GM12891 (cell line): ENCODE measurements around the gene CFAP61.

ENCODE experiments used
- DNase-seq: peaks from one replicate; pipeline ENCODE4 v3.0.0; 2011; ENCODE audit warnings: low spot score; ENCODE audit not compliant: insufficient read length
- FAIRE-seq: peaks from 2 replicates; lab custom pipeline; 2011; peaks lifted over from hg19 to GRCh38; lab: Jason Lieb, UNC
- PAX5 ChIP-seq: IDR thresholded peaks from 2 replicates; pipeline ENCODE4 v1.6.1; 2011; ENCODE audit warnings: low read length, moderate library complexity, mild to moderate bottlenecking; ENCODE audit not compliant: insufficient read depth, severe bottlenecking
- POLR2A ChIP-seq: IDR thresholded peaks from 2 replicates; pipeline ENCODE4 v1.6.1; 2011; ENCODE audit warnings: low read depth, low read length, control low read depth
- POLR2AphosphoS5 ChIP-seq: IDR thresholded peaks from 2 replicates; pipeline ENCODE4 v1.6.1; 2011; ENCODE audit warnings: low read depth, low read length, control low read depth
- POU2F2 ChIP-seq: IDR thresholded peaks from 2 replicates; pipeline ENCODE4 v1.6.1; 2011; ENCODE audit warnings: low read depth, mild to moderate bottlenecking, control low read depth, low read length, moderate library complexity
- SPI1 ChIP-seq: IDR thresholded peaks from 2 replicates; pipeline ENCODE4 v1.6.1; 2011; ENCODE audit warnings: low read depth, low read length, control low read depth
- TAF1 ChIP-seq: IDR thresholded peaks from 2 replicates; pipeline ENCODE4 v1.6.1; 2011; ENCODE audit warnings: low read depth, low read length, control low read depth

Gene CFAP61

DNA sequence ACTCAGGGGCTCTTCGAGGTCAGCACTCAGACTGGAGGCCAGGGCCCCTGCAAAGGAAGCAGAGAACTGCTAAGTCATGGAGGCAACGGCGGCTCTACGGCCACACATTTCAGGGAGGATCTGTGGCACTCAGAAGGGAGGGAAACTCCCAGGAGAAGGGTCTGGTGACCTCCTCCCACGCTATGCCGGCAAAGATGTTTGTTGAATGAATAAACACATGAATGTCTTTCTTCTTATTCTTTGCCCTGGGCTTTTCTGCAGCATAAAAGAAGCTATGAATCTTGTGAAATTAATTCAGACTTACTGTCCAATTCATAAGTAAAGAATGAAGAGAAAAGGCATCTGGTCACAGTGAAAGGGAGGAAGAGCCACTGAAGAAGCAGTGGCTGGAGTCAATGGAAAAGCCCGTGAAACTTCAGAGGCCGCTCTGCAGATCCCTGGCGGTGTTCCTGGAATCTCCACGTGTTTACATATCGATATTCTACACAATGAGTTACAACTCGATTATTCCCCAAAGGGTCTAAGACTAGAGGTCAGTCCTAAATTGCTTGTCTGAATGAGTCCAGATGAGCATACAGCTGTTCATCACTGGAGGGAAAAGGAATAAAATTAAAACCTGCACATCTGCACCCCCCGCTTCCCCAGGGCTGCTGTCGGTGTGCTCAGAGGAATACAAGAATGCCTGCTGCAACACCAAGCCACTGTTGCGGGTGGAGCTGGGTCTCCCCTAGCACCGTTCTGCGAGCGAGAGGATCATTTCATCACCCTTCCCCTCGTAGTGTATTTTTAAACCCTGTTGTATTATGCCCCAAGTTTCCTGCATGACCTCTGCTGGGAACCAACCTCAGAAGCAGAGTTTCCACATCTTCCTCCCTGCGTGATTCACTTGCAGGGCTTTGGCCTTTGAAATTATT, 341.1 kb downstream of the CFAP61 start:
- DNase-seq (no peak), FAIRE-seq (no peak)
- TF ChIP-seq SPI1: no peak
- no peak for TF ChIP-seq TAF1
- TF ChIP-seq POU2F2: no peak
- TF ChIP-seq POLR2AphosphoS5: no peak
- TF ChIP-seq POLR2A: no peak
- no peak for TF ChIP-seq PAX5

DNA sequence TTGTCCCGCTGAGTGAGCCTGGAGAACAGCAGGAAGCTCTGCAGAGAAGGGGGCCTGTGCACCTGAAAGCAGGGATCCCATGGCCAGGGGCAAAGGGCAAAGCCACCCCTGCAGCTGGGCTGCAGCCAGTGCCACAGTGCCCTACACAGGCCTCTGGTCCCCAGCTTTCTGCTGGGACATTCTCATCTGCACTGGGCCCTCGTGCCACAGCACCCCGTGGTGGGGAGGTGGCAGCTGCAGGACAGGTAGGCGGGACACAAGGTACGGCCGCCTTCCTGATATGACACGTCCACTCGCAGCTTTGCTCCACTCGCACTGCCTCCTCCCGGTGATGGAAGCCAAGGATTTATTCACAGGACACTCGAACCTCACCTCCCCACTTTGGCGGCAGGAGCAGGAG, 342.8 kb downstream of the CFAP61 start:
- DNase-seq: no peak
- no peak for FAIRE-seq
- TF ChIP-seq POLR2AphosphoS5 (no peak), SPI1 (no peak), PAX5 (no peak), TAF1 (no peak)

DNA sequence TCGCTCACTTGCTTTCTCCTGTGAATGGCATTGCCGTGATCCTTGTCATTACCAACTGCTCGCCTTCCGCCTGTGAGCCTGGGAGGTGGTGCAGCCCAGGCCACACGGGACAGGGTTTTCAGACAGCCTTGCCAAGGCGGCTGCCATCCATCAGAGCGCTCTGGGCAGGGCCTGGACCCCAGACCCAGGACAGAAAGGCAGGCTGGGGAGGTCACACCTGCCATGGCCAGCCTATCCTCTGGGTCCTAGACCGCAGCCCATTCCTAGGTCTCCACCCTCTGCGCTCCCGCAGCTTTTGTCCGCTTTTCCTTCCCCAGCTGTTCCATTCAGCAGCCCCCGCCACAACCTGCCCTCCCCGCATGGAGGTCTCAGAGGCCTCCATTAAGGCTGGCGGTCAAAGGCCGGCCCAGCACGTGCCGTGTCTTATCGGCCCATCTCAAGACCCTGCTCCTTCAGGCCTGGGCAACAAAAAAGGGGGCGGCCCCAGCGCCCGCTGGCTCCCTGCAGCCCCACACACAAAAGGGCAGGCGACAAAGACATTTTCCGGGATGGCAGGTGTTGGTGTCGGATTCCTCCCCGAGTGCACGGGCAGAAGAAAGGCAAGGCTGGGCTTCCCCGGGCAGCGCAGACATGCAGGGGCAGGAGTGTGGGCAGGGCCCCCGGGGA, 343.7 kb downstream of the CFAP61 start:
- TF ChIP-seq SPI1 (no peak), TAF1 (no peak), POU2F2 (no peak), POLR2A (no peak), POLR2AphosphoS5 (no peak), PAX5 (no peak)
- FAIRE-seq: no peak
- DNase-seq: no peak

DNA sequence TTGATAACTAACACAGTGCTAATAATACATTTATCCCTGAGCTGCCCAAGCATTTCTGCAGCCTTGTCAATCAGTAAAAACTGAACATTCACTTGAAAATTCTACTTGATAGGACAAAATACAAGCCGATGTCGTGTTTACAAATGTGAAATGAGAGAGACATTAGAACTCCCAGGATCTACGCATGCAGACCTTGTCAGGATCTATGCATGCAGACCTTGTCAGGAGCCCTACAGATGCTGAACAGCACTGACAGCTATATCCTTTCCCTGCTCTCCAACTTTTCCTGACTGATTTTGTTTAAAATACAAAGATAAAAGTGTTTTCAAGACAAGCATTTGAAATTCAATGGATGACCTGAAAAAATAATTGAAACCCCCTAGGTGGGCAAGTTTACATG, 344.5 kb downstream of the CFAP61 start:
- DNase-seq (no peak), FAIRE-seq (no peak)
- TF ChIP-seq POLR2AphosphoS5 (no peak), SPI1 (no peak), POLR2A (no peak)

DNA sequence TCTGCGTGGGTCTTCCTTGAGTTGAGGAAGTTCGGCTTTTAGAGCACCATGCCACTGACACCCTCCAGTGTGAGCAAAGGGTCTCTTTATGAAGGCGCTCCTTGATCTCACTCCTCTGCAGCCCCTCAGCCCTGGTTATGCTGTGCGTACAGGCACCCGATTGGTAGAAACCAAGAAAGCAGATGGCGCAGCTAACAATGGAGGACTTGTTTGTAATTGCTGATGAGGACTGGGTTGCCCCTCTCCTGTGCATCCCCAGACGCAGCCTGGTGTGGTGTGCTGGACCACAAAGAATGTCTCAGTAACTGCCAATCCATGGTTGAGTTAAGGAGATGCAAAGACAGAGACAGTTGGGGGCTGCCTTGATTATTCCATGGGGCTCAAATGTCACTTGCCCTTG, 345.8 kb downstream of the CFAP61 start:
- TF ChIP-seq TAF1: no peak
- no peak for TF ChIP-seq POLR2A
- no peak for TF ChIP-seq POLR2AphosphoS5
- TF ChIP-seq POU2F2: no peak
- no peak for TF ChIP-seq SPI1
- no peak for TF ChIP-seq PAX5
- no peak for DNase-seq
- no peak for FAIRE-seq

DNA sequence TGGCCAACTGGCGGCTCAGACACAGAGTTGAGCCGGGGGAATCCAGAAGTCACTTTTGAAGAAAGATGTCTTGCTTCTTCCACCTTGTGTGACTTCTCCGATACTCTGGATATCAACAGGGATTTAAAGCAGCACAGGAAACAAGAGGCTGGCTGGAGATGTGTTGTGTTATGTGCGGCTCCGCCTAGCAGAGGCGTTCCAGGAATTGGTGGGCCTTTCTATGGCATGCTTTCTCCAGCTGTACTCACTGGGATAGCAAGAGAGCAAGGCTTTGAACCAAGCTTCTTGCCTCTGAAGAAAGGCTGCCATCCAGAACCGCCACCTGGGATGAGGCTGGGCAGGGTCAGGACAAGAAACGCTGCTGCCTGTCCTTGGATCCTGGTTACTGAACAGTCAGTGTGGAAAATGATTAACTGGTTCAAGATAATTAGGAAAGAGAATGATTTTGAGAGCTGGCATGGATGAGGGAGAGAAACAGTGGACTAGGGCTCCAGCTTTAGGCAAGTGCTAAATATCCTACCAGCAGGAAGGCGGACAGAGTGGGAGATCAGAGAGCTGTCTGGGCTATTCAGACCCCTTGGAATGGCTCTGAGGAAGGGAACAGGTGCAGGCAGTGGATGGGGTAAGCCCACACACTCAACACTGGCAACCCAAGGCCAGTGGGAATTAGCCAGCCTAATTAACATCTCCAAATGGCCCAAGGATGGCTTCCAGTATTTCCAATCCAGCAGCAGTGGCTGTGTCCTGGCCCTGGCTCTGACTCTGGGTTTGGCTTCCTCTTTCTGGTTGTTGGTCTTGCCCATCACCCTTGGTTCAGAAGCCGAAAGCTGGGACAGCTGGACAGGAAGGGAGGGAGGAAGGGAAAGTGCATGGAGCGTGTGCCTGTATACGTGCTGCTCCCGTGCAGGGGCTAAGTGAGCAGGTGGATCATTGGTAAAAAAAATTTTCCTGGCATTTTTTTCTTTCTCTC, 347.5 kb downstream of the CFAP61 start:
- no peak for DNase-seq
- no peak for FAIRE-seq

DNA sequence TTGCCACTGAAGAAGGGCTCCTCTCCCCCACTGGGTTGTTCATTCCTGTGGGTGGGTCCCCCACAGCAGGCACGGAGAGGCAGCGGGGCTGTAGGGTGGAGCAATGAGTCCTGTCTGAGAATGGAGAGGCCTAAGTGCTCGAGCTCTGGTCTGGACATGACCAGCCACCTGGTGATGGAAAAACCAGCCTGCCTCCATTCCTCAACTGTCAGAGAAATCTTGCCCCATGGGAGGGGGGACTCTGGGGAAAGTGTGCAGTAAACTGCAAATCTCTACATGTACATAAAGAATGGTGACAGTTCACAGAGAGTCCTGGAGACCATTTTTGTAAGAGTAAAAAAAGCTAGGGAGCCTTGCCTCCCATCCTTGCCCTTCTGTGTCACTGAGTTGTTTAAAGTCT, 349.7 kb downstream of the CFAP61 start:
- DNase-seq: no peak
- no peak for FAIRE-seq
- TF ChIP-seq POU2F2 (no peak), TAF1 (no peak), PAX5 (no peak), POLR2A (no peak), SPI1 (no peak), POLR2AphosphoS5 (no peak)

More for the DNA sequence above, 347.5 kb downstream of the CFAP61 start:
- no peak for TF ChIP-seq PAX5
- no peak for TF ChIP-seq SPI1
- no peak for TF ChIP-seq POLR2A
- TF ChIP-seq POLR2AphosphoS5: no peak
- no peak for TF ChIP-seq TAF1

DNA sequence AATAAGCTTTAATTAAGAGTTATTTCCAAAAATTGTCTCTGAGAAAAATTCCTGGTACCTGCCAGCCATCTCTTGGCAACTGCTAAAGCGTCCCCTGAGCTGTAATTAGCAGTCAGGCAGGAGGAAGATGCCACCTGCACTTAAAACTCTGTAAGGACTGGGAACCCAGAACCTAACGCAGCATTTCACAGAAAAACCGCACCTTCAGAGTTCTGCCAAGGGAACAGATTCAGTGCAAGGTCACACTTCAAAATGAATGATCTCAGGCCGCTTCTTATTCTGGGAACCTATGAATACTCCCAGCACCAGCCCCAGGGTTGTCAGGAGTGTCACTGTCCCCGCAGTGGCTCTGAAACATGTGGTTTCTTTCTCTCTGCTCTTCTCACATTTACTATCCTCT, 352.3 kb downstream of the CFAP61 start:
- no peak for FAIRE-seq

More for the DNA sequence above, 352.3 kb downstream of the CFAP61 start:
- DNase-seq: no peak
- no peak for TF ChIP-seq POU2F2
- TF ChIP-seq POLR2AphosphoS5: no peak
- TF ChIP-seq POLR2A: no peak
- TF ChIP-seq SPI1: no peak
- no peak for TF ChIP-seq TAF1
- no peak for TF ChIP-seq PAX5
